HG02884 (cell line): ENCODE measurements around the gene LRRC25.

Experiments
- ATAC-seq: cut with Tn5 transposase; IDR thresholded peaks from one replicate; pipeline ENCODE4 v1.9.1; 2021; ENCODE audit warnings: mild to moderate bottlenecking, moderate library complexity; ENCODE audit not compliant: unreplicated experiment

The LRRC25 gene

GRCh38 chr19:18397242-18398202 is at the start of gene LRRC25:
LRRC25 (minus strand) TSS chr19:18397622; CDS start chr19:18396963, 659 bp downstream.
- no peak for ATAC-seq

GRCh38 chr19:18446811-18447359 is 49.5 kb upstream of the LRRC25 start:
- ATAC-seq = no peak

GRCh38 chr19:18446145-18446810 is 48.9 kb upstream of the LRRC25 start:
- ATAC-seq = no peak

- no peak for ATAC-seq
Measured at GRCh38 chr19:18445262-18445948, 48.0 kb upstream of the LRRC25 start.

- no peak for ATAC-seq
Measured at GRCh38 chr19:18444513-18444912, 47.1 kb upstream of the LRRC25 start.

- ATAC-seq = no peak
Measured at GRCh38 chr19:18443831-18444230, 46.4 kb upstream of the LRRC25 start.

GRCh38 chr19:18443406-18443805 is 46.0 kb upstream of the LRRC25 start:
- no peak for ATAC-seq

- no peak for ATAC-seq
Measured at GRCh38 chr19:18442941-18443340, 45.5 kb upstream of the LRRC25 start.

GRCh38 chr19:18441804-18442788 is 44.7 kb upstream of the LRRC25 start:
- no peak for ATAC-seq

- no peak for ATAC-seq
Measured at GRCh38 chr19:18440936-18441803, 43.7 kb upstream of the LRRC25 start.

GRCh38 chr19:18440415-18440877 is 43.0 kb upstream of the LRRC25 start:
- no peak for ATAC-seq

GRCh38 chr19:18439910-18440237 is 42.5 kb upstream of the LRRC25 start:
- no peak for ATAC-seq

- ATAC-seq = no peak
Measured at GRCh38 chr19:18439025-18439909, 41.8 kb upstream of the LRRC25 start.

GRCh38 chr19:18438331-18439024 is 41.1 kb upstream of the LRRC25 start:
- ATAC-seq = no peak

- no peak for ATAC-seq
Measured at GRCh38 chr19:18437491-18438330, 40.3 kb upstream of the LRRC25 start, which contains the start of gene ISYNA1. ISYNA1 (minus strand) TSS chr19:18438133; CDS start chr19:18437979, 154 bp downstream.
